MV-4-11 (cell line): ENCODE results near the gene LPA.

Experiments
- DNase-seq: peaks from one replicate; lab custom pipeline; 2025; lab: John Stamatoyannopoulos, UW

LPA gene

DNA sequence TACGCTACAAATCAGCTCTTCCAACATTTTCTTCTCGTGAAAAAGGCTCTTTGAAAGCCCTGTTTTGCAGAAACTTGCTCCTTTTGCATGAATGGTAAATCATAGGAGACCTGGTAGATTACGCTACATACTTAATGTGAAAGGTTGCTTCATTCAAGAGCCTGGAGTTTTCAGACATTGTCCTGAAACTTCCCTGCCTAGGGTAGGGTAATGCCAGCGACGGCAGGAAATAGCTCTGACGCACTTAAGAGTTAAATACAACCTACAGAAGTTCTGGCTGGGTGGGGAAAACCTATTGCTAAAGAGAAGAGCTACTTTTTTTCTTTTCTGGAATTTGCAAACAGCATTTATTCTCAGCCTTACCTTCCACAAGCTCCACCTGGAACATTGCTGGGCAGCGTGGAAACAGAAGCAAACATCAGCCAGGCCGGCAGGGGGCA, 144.5 kb downstream of the LPA start:
- DNase-seq: no peak

DNA sequence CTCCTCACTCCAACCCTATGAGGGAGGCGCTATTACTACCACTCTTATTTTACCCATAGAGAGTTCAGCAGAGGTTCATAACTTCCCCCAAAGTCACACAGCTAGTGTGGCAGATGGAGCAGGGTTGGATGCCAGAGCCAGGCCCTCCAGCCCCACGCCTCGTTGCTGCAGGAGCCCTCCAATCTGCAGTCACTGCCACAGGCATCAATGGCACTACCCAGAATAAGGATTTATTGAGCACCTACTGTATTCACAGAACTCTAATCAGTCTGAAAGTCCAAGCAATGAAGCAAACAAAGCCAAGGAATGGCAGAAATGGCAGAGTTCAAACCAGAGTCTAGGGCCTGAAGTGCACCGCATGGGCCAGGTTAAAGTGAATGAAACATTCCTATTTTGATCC, 144.9 kb downstream of the LPA start:
- no peak for DNase-seq

DNA sequence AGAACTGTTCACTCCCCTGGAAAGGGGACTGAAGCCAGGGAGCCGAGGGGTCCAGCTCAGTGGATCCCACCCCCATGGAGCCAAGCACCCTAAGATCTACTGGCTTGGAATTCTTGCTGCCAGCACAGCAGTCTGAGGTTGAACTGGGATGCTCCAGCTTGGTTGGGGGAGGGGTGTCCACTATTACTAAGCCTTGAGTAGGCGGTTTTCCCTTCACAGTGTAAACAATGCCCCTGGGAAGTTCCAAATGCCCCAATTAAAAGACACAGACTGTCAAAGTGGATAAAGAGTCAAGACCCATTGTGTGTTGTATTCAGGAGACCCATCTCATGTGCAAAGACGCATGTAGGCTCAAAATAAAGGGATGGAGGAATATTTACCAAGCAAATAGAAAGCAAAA, 150.2 kb downstream of the LPA start:
- DNase-seq: no peak

DNA sequence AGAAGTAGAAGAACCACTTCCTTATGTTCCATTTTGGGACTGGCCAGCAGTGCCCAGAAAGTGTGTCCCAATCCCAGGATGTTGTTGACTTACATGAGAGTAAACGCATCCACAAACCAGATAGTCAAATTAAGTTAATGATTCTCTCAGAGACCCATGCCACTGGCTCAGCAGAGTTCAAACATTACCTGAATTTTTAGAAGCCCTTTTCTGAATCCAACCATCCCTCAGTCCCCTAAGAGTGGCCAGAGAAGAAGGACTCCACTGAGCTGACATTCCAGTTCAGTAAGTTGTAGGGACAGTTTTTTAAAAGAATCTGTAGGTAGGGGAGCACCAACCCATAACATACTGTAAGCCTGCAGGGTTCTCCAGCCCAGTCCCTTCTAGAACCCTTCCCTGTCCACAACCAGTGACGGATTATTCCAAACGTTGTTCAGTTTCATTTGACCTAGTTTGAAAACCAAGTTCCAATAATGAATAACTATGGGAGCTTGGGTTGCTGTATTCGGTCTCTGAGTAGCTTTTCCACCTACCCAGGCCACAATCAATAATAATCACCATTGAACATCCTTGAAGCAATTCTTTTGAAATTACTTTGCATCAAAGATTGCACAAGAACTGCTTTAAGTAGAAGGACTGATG, 153.0 kb downstream of the LPA start:
- no peak for DNase-seq

DNA sequence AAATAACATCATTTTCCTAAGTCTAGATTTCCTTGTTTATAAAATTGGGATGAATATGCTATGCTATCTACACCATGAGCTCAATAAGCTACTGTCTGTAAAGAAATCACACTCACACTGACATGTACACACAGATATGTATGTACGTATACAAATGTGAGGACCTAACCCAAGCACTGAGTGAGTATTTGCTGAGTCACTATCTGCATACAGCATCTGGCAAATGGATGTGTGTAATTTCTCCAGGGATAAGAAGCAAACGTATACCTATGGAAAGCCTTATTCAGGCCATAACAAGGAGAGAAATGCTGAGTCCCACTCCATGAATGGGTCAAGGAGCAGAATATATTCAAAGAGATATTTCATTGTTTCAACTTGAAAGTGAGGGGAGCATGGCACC, 153.9 kb downstream of the LPA start:
- DNase-seq: no peak

DNA sequence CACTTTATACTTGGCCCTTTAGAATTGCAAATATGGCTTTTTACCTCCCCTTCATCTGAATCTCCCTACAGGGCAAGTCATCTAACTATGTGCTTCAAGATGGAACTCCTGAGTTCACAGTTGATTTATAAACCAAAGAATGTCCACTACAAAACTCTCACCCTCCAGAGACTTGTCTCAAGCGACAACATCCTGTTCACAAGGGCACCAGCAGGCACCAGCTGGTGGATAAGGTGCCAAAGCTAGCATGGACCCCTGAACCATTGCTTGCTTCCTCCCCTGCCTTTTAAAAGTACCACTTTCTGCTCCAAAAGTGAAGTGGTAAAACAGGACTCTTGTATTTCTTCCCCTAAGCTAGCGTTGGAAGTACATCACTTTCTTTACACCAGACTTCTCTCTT, 154.5 kb downstream of the LPA start:
- no peak for DNase-seq

DNA sequence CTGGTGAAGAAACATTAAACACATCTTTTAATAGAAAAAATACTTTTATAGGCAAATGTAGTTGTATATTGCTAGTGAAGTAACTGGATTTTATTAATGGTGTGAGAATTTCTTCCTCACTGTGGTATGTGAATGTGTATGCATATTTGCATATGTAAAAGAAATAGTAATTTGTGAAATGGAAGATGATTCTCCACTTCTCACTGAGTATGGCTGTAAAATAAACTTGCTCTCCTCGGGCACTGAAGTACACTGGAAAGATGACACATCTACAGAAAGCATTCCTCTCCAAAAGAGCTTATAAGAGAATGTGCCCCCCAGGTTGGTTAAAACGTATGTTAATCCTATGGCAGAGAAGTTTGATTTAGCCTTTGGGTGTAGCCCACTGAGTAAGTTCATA, 155.5 kb downstream of the LPA start:
- DNase-seq: no peak

DNA sequence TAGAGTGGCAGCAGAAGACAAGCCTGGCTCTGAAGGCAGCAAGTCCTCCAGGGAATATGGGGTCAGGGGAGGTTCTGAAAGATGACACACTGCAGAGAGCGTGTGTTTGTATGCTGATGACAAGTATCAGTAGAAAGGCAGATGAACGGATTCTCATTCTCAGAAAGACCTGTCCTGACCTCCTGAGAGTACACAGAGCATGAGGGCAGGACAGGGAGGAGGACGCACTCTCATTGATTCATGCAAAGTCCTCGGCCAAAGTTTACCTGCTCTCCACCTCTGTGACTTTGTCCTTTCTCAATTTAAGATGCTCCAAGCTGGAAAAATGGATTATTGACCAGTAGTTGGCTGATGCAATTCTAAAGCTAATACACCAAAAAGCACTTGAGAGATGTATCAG, 156.7 kb downstream of the LPA start:
- no peak for DNase-seq

DNA sequence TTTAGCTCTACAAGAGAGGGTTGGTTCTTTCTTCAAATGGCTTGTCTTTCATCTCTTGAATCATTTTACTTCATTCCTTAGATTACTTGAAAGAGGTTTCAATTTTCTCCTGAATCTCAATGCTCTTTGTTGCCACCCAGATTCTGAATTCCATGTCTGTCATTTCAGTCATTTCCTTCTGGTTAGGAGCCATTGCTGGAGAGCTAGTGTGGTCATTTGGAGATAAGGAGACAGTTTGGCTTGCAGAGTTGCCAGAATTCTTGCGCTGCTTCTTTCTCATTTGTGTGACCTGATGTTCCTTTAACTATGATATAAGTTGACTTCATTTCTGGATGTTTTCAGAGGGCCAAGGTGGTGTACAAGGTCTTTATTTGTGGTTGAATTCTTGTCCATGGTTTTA, 158.1 kb downstream of the LPA start:
- DNase-seq: no peak

DNA sequence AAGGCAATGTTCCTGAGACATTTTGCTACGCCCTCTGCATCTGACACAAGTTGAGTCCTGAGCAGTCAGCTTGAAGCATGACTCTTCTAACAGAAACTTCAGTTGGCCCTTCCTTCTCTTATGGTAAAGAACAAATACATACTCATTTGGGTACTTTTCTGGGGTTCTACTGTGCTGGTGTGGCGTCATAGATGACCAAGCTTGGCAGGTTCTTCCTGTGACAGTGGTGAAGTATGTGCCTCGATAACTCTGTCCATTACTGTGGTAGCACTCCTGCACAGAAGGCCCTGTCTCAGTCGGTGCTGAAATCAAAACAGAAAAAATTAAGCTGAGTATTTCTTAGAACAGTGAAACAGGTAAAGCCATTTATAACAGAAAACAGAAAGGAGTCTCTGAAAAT, 163.4 kb downstream of the LPA start:
- DNase-seq: no peak

DNA sequence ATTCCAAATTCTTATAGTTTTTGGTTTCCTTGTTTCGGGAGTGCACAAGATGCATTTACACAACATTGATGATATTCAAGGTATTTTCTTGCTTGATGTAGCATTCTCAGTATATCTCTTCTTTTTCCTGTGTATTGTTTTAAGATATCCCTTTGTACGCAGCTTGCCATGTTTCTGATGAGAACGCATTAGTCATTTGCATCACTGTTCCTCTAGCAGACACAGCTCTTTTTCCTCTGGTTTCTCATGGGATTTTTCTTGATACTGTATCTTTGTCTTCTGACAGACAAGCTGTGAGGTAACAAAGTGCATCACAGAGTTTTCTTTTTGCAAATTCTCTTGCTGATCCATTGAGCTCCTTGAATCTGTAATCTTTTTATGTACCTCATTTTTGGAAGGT, 169.5 kb downstream of the LPA start:
- DNase-seq: no peak

DNA sequence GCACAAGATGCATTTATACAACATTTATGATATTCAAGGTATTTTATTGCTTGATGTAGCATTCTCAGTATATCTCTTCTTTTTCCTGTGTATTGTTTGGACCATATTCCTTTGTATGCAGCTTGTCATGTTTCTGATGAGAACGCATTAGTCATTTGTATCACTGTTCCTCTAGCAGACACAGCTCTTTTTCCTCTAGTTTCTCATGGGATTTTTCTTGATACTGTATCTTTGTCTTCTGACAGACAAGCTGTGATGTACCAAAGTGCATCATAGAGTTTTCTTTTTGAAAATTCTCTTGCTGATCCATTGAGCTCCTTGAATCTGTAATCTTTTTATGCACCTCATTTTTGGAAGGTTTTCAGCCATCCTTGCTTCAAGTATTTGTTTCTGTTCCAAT, 175.0 kb downstream of the LPA start:
- no peak for DNase-seq

DNA sequence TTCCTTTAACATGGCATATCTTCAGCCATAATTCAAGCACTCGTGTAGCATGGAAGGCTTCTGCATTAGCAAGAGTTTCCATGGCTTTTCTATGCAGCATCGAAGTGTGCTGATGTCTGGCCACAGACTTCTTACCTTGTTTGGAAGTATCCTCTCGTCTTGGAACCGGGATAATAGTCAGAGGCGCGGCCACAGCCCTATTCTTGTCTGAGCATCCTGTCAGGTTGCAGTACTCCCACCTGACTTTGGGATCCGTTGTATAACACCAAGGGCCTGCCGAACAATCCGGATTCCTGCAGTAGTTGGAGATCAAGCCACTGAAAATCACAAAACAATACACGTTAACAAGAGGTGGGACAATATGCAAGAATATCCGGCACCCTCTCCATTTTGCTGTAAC, 177.0 kb downstream of the LPA start:
- no peak for DNase-seq
